Activated CD4-positive, alpha-beta T cell treated with anti-CD3 and anti-CD28 coated beads, Interleukin-2, amount 10 ng/mL, durations not matched to agents 24 days and 14 days (primary cell): Measurements from ENCODE around the gene IL4I1. TPM values are rescaled to one million over a fixed set of nuclear protein-coding genes. Genes with fewer than 3 reads are reported as not detected.

Experiments used
- DNase-seq: peaks from one replicate; pipeline ENCODE4 v3.0.0; 2022
- H3K27ac Mint-ChIP-seq: one replicate; pipeline ENCODE4 v1.8.0; 2022; ENCODE audit warnings: mild to moderate bottlenecking, mixed read lengths
- H3K27me3 Mint-ChIP-seq: one replicate; pipeline ENCODE4 v1.8.0; 2022; ENCODE audit warnings: mixed read lengths
- H3K36me3 Mint-ChIP-seq: one replicate; pipeline ENCODE4 v1.8.0; 2022; ENCODE audit warnings: low read depth, mild to moderate bottlenecking, mixed read lengths
- H3K4me1 Mint-ChIP-seq: one replicate; pipeline ENCODE4 v1.8.0; 2021; ENCODE audit warnings: mixed read lengths
- H3K4me3 Mint-ChIP-seq: one replicate; pipeline ENCODE4 v1.8.0; 2022; ENCODE audit warnings: mild to moderate bottlenecking, moderate library complexity, mixed read lengths
- H3K9me3 Mint-ChIP-seq: one replicate; pipeline ENCODE4 v1.8.0; 2021; ENCODE audit warnings: mixed read lengths
- intact Hi-C: fragments of 100-400 bp; cut with micrococcal nuclease; formaldehyde crosslinking; loops from one replicate; pipeline ENCODE4 v1.15.1; 2023
- total RNA-seq: library from RNA; stranded (reverse); gene quantifications from 2 replicates; pipeline ENCODE4 v1.2.3, GENCODE V29; 2022

IL4I1 gene
- total RNA-seq, 1 donor from 2014 or later = 41.4 TPM

- H3K27ac Mint-ChIP-seq = no peak overlapping the region
- peak; percentile 91 for DNase-seq
- H3K27me3 Mint-ChIP-seq = no peaks in the 10 kb centered on the region
- no peak overlapping the region for H3K4me3 Mint-ChIP-seq
- intact Hi-C loops = loop anchor here (1.0 to 10.0 kb wide), 6 partner anchors 26 to 1239 kb away; partner anchors contain the start of genes DBP, RPS11 and RRAS
- no peaks in the 10 kb centered on the region for H3K9me3 Mint-ChIP-seq
- peaks cover 29% of the 10 kb centered on the region for H3K4me1 Mint-ChIP-seq
- H3K36me3 Mint-ChIP-seq = peaks cover 20% of the 10 kb centered on the region
These were observed 20.7 kb downstream of the IL4I1 start for GRCh38 chr19:49875857-49876421.

DNA sequence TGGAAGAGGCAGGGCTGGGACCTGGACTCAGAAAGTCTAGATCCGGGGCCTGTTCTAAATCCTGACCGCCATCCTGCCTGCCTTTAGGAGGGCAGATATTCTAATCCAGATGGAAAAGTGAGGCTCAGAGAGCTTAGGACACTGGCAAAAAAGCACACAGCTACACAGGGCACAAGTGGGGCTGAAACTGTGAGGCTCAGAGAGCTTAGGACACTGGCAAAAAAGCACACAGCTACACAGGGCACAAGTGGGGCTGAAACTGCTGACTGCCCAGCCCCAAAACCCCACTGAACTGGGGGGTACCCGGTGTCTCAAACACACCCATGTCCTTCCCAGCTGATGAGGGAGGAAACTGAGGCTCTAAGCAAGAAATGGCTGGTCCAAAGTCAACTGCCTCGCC, 21.5 kb downstream of the IL4I1 start:
- no peaks in the 10 kb centered on the region for H3K9me3 Mint-ChIP-seq
- H3K36me3 Mint-ChIP-seq = peaks cover 14% of the 10 kb centered on the region
- peaks cover 33% of the 10 kb centered on the region for H3K4me1 Mint-ChIP-seq
- peak overlapping the region; percentile 65 for H3K27ac Mint-ChIP-seq
- no peaks in the 10 kb centered on the region for H3K27me3 Mint-ChIP-seq
- intact Hi-C loops = loop anchor here (5.0 to 10.0 kb wide), 2 partner anchors 110 to 1238 kb away; partner anchors contain the start of gene DBP
- no peak for DNase-seq
- no peak overlapping the region for H3K4me3 Mint-ChIP-seq

GRCh38 chr19:49874503-49875157, 22.1 kb downstream of the IL4I1 start:
- no peaks in the 10 kb centered on the region for H3K27me3 Mint-ChIP-seq
- H3K9me3 Mint-ChIP-seq = no peaks in the 10 kb centered on the region
- H3K4me3 Mint-ChIP-seq = no peak overlapping the region
- peaks cover 34% of the 10 kb centered on the region for H3K4me1 Mint-ChIP-seq
- intact Hi-C loops = loop anchor here (5.0 to 10.0 kb wide), 2 partner anchors 110 to 1237 kb away; partner anchors contain the start of gene DBP
- DNase-seq = no peak
- peaks cover 12% of the 10 kb centered on the region for H3K36me3 Mint-ChIP-seq
- peak overlapping the region; percentile 65 for H3K27ac Mint-ChIP-seq

DNA sequence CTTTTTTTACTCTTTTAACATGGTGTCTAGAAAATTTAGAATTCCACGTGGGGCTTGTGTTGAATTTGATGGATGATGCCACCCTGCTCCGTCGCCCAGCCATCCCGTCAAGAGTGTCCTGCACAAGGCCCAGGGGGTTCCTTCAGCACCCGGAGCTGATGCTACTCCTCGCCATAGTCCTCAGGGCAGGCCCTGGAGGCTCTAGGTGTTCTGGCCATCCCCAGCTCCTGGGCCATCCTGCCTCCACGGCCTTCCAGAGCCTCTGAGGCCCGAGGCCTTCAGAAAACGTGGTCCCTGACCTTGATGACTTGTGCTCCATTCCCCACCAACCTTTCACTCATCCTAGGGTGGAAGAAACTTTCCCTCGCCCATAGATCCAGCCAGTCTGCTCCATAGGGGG, 22.9 kb downstream of the IL4I1 start:
- peaks cover 8% of the 10 kb centered on the region for H3K36me3 Mint-ChIP-seq
- H3K4me1 Mint-ChIP-seq = peaks cover 31% of the 10 kb centered on the region
- intact Hi-C loops = loop anchor here (10.0 kb wide), 1 partner anchor 111 kb away; no protein-coding TSS in a partner anchor
- DNase-seq = no peak
- H3K4me3 Mint-ChIP-seq = no peak overlapping the region
- no peaks in the 10 kb centered on the region for H3K27me3 Mint-ChIP-seq
- H3K9me3 Mint-ChIP-seq = no peaks in the 10 kb centered on the region
- H3K27ac Mint-ChIP-seq = no peak overlapping the region

DNA sequence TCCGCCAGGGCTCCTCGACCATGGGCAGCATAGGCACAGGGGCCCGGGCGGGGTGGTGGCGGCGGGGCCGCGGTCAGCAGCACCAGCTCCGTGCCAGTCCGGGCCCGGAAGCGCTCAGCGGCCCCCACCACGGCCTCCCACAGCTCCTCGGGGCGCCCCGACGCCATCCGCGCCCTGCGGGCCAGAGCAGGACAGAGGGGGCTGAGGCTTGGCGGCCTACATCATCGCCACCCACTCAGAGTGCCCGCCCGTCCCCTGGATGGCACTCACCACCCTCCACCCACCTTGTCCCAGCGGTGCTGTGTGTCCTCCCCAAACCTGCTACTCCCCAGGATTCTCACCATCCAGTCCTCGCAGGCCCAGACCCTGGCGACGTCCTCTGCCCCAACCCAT, 23.6 kb downstream of the IL4I1 start:
- Mint-ChIP-seq H3K27ac (no peak overlapping the region), H3K36me3 (peaks cover 7% of the 10 kb centered on the region)
- intact Hi-C loops = loop anchor here (10.0 kb wide), 1 partner anchor 112 kb away; no protein-coding TSS in a partner anchor

DNA sequence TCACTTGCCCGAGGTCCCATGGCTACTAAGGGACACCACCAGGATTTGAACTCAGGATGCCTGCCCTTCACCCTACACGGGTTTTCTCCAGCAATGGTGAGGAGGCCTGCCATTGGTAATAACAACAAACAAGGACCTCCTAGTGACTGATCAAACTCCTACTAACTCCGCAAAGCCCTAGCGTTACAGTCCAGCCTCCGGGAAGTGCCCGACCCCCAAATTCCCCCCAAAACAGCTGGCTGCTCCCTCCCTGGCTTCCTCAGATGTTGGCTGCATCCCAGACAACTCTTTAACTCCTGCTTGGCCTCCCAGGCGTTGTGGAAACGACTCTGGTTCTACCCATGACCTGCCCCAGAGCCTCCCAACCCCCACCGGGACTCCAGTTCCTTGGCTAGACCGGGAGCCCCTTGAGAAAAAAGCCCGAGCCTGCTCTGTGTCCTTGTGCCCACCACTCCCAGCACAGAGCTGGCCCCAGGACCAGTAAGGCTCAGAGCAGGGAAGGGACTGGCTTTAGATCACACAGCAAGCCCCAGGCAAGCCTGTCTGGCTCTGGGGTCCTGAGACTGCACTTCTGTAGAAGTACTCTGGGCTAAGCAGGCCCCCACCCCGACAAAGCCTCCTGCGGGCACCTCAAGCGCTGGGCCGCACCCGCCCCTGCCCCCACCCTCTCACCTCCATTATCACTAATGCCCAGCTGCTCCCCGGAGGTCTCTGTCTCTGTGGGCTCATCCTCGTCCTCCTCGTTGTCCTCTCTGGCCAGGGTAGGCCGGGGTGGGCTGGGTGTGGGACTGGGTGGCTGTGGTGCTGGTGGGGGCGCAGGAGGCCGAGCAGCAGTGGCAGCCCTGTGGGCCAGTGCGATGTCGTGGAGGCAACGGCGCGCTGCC, 24.2 kb downstream of the IL4I1 start:
- H3K27me3 Mint-ChIP-seq = no peaks in the 10 kb centered on the region
- DNase-seq = no peak
- peaks cover 34% of the 10 kb centered on the region for H3K4me1 Mint-ChIP-seq
- intact Hi-C loops = loop anchor here (10.0 kb wide), 1 partner anchor 112 kb away; no protein-coding TSS in a partner anchor
- peak overlapping the region; percentile 59 for H3K27ac Mint-ChIP-seq
- no peaks in the 10 kb centered on the region for H3K9me3 Mint-ChIP-seq
- peak overlapping the region; percentile 26 for H3K4me3 Mint-ChIP-seq
- H3K36me3 Mint-ChIP-seq = peaks cover 9% of the 10 kb centered on the region

More for the DNA sequence above, 23.6 kb downstream of the IL4I1 start:
- Mint-ChIP-seq H3K27me3 (no peaks in the 10 kb centered on the region), H3K4me3 (no peak overlapping the region), H3K9me3 (no peaks in the 10 kb centered on the region), H3K4me1 (peaks cover 31% of the 10 kb centered on the region)
- DNase-seq = no peak

GRCh38 chr19:49871349-49871985, 25.2 kb downstream of the IL4I1 start:
- Mint-ChIP-seq H3K4me3 (peak overlapping the region; percentile 26), H3K36me3 (peaks cover 14% of the 10 kb centered on the region), H3K27ac (peak overlapping the region; percentile 59), H3K27me3 (no peaks in the 10 kb centered on the region), H3K4me1 (peaks cover 38% of the 10 kb centered on the region), H3K9me3 (no peaks in the 10 kb centered on the region)
- DNase-seq = no peak
- intact Hi-C loops = loop anchor here (10.0 kb wide), 1 partner anchor 113 kb away; no protein-coding TSS in a partner anchor

DNA sequence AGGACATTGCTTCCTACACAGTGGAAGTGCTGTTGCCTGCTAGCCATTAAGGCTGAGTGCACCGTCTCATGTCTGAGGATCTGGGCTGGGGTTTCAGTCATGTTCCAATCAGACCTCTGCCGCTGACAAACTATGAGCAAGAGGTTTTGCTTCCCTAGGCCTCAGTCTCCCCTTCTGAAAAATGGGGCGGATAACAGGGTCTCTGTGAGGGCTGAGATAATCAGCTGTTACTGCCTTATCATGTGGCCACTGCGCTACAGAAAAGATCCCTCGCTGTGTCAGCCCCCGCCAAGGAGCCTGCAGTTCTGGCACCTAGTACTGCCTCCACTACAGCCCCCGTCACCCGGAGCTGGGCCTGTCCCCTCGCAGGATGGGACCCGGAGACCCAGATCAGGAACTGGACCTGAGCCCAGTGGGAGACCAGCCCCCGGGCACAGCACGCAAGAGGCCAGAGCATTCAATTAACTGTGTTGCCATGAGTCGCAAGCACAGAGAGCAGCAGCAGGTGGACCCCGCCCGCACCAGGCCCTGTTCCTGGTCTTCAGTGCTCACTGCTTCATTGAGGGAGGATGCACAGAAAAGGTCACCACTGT, 26.3 kb downstream of the IL4I1 start:
- intact Hi-C loops = loop anchor here (10.0 kb wide), 1 partner anchor 114 kb away; no protein-coding TSS in a partner anchor
- Mint-ChIP-seq H3K27me3 (no peaks in the 10 kb centered on the region), H3K4me1 (peaks cover 40% of the 10 kb centered on the region), H3K9me3 (no peaks in the 10 kb centered on the region), H3K36me3 (peaks cover 20% of the 10 kb centered on the region), H3K27ac (no peak overlapping the region), H3K4me3 (no peak overlapping the region)
- no peak for DNase-seq

DNA sequence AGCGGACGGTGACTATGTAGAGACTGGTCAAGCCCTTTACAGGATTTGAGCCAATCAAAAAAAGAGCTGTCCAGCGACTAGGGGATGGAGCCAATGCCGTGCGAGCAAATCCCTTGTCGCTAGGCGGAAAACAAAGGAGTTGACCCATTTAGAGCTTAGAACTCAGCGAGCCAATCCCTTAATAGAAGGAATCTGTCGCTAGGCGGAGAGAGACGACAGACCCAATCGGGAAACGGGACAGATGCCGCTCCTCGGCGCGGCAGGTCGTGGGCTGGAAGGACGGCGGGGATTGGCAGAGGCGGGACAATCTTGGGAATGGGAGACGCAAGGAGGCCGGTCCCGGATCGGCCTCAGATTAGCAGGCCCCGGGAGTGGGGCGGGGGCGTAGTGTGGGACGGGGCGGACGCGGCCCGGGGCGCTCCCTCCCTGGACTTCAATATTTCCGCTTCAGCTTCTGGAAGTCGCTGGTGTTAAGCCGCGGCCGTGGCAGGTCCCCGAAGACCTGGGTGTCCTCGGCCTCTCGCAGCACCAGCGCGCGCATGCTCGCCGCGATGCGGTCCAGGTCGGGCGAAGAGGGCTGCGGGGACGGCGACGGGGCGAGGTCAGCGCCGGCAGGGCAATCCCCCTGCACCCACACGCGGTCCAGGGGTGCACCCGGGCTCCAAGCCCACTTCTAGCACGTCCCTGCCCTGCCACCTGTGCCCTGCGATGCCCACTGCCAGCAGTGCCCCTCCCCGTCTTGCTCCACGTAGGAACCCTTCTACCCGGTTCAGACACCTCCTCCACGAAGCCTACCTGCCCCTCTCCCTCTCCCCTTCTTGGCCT, 27.0 kb downstream of the IL4I1 start:
- peaks cover 26% of the 10 kb centered on the region for H3K36me3 Mint-ChIP-seq

DNA sequence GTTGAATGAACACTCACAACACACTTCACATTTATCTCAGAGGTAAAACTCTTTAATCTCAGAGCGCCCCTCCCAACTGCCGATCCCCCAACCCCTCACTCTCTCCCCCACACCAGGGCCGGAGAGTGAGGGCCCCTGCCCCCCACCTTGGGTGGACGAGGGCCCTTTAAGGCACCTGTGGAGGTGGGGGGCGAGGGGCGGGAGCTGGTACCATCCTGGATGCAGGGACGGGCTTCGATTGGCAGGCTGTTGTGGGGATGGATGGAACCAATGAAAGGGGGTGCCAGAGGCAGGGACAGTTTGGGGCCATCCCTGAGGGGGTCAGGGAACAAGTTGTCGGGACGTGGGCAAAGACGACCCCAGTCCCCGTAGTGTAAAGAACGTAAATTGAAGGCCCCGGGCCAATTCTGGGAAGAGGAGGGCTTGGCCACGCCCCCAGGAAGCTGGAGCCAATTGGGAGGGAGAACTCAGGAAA, 27.6 kb downstream of the IL4I1 start:
- Mint-ChIP-seq H3K4me3 (no peak overlapping the region), H3K27me3 (no peaks in the 10 kb centered on the region), H3K4me1 (peaks cover 42% of the 10 kb centered on the region), H3K27ac (no peak overlapping the region), H3K36me3 (peaks cover 32% of the 10 kb centered on the region), H3K9me3 (no peaks in the 10 kb centered on the region)
- intact Hi-C loops = loop anchor here (1.0 to 2.0 kb wide), 5 partner anchors 8 to 102 kb away; partner anchors contain the start of genes AKT1S1, AP2A1, MED25 and TBC1D17
- no peak for DNase-seq

More for the DNA sequence above, 27.0 kb downstream of the IL4I1 start:
- no peaks in the 10 kb centered on the region for H3K9me3 Mint-ChIP-seq
- intact Hi-C loops = loop anchor here (1.0 to 10.0 kb wide), 6 partner anchors 8 to 115 kb away; partner anchors contain the start of genes AKT1S1, AP2A1, MED25 and TBC1D17
- H3K27me3 Mint-ChIP-seq = no peaks in the 10 kb centered on the region
- peak; percentile 98 for DNase-seq
- no peak overlapping the region for H3K27ac Mint-ChIP-seq
- H3K4me3 Mint-ChIP-seq = no peak overlapping the region
- H3K4me1 Mint-ChIP-seq = peaks cover 41% of the 10 kb centered on the region

- Mint-ChIP-seq H3K36me3 (peaks cover 39% of the 10 kb centered on the region), H3K4me1 (peaks cover 40% of the 10 kb centered on the region), H3K4me3 (peak within 1 kb of the TSS; percentile 99), H3K9me3 (no peaks in the 10 kb centered on the region), H3K27ac (peak within 1 kb of the TSS; percentile 37), H3K27me3 (no peaks in the 10 kb centered on the region)
- intact Hi-C loops = loop anchor here (1.0 kb wide), 2 partner anchors 17 to 54 kb away; partner anchors contain the start of gene FUZ
- peak; percentile 96 for DNase-seq
These were observed 29.5 kb downstream of the IL4I1 start, which contains the start of gene PNKP for GRCh38 chr19:49866933-49867782. Gene PNKP, minus strand, starts transcription at chr19:49867576. Its CDS starts 372 bp downstream, at chr19:49867204.
